HL-60/S4 treated with retinoic acid at 250 ng/mL for 4 days and 3 days (cell line): ENCODE data around the gene SIPA1L3.
"Not testable (repeated sequence)": the region's sequence is repeated elsewhere in the genome, so short reads cannot be mapped to it uniquely, and the experiment has no call there.

Experiments used
- in situ Hi-C: fragments of 300-500 bp; cut with MboI; formaldehyde crosslinking; loops from 2 replicates; pipeline ENCODE4 v1.7.0; 2022; ENCODE audit warnings: low sequenced_read_pairs

The SIPA1L3 gene, protein sequence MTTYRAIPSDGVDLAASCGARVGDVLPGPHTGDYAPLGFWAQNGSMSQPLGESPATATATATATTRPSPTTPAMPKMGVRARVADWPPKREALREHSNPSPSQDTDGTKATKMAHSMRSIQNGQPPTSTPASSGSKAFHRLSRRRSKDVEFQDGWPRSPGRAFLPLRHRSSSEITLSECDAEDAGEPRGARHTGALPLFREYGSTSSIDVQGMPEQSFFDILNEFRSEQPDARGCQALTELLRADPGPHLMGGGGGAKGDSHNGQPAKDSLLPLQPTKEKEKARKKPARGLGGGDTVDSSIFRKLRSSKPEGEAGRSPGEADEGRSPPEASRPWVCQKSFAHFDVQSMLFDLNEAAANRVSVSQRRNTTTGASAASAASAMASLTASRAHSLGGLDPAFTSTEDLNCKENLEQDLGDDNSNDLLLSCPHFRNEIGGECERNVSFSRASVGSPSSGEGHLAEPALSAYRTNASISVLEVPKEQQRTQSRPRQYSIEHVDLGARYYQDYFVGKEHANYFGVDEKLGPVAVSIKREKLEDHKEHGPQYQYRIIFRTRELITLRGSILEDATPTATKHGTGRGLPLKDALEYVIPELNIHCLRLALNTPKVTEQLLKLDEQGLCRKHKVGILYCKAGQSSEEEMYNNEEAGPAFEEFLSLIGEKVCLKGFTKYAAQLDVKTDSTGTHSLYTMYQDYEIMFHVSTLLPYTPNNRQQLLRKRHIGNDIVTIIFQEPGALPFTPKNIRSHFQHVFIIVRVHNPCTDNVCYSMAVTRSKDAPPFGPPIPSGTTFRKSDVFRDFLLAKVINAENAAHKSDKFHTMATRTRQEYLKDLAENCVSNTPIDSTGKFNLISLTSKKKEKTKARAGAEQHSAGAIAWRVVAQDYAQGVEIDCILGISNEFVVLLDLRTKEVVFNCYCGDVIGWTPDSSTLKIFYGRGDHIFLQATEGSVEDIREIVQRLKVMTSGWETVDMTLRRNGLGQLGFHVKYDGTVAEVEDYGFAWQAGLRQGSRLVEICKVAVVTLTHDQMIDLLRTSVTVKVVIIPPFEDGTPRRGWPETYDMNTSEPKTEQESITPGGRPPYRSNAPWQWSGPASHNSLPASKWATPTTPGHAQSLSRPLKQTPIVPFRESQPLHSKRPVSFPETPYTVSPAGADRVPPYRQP (N-terminal part only)

DNA sequence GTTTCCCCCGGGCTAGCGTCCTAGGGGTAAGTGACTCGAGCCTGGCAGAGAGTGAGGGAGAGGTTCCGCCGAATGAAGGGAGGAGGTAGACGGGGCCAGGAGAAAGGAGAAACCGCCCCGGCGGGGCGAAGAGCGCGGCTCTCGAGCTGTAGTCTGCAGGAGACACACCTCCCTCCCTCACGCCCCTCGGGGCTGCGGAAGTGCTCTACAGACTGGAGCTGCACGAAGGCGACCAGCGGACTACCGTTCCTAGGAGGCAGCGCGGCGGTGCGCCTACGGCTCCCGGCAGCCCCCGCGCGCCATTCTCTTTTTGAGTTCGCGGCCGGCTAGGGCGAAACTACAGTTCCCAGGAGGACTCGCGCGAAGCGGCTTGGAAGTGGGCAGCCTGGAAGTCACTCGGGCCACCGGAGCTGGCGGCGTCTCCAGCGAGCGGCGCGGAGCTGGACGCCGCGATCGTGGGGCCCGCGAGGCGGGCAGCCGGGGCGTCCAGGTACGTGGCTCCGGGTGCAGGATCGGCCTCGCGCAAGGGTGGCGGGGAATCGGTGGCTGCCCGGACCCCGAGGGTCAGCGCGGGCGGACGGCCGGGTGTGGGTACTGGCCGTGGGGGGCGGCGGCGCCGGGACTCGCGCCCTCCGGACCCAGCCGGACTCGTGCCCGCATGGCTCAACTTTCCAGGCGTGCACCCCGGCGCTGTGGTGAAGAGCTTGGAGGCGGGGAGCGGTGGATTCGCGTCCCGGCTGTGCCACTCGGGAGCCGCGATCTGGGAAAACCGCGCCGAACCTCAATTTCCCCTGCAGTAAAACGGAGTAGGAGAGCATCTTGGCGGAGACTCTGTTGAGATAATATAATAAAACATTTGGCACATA is at the start of gene SIPA1L3:
Gene SIPA1L3, plus strand, starts transcription at position 340 of the 866 bp plus-strand sequence. CDS start 174,358 bp downstream, outside the sequence.
- in situ Hi-C loops: loop anchor here (25.0 kb wide), 3 partner anchors 180 to 730 kb away; partner anchors contain the start of genes ACTN4 and CATSPERG

- in situ Hi-C loops: no loop called here
Measured at GRCh38 chr19:37864501-37864900, 42.5 kb upstream of the SIPA1L3 start.

DNA sequence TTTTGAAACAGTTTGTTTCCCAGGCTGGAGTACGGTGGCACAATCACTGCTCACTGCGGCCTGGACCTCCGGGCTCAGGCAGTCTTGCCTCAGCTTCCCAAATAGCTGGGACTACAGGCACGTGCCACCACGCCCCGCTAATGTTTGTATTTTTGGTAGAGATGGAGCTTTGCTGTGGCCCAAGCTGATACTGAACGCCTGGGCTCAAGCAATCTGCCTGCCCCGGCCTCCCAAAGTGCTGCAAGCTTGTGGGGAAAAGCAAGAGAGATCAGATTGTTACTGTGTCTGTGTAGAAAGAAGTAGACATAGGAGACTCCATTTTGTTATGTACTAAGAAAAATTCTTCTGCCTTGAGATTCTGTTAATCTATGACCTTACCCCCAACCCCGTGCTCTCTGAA is 41.1 kb upstream of the SIPA1L3 start:
- in situ Hi-C loops: not testable (repeated sequence)

GRCh38 chr19:37867831-37868230 is 39.2 kb upstream of the SIPA1L3 start:
- in situ Hi-C loops: no loop called here

GRCh38 chr19:37869766-37870340 is 37.2 kb upstream of the SIPA1L3 start:
- in situ Hi-C loops: no loop called here

DNA sequence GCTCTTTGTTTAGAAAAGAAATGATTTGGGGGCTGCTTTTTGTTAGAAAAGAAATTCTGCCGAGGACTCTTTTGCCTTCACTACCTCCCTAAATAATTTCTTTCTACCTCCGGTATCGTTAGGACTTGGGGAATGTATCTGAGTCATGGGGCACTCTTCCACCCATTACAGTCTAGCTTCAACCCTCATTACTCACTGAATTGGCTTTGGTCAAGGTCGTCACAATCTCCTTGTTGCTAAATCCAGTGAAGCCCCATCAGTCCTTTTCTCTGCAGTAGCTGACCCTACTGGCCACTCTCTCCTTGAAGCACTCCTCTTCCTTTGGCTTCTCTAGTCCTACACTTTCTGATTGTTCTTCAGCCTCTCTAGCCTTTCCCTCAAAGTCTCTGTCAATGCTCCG is 34.6 kb upstream of the SIPA1L3 start:
- in situ Hi-C loops: no loop called here

DNA sequence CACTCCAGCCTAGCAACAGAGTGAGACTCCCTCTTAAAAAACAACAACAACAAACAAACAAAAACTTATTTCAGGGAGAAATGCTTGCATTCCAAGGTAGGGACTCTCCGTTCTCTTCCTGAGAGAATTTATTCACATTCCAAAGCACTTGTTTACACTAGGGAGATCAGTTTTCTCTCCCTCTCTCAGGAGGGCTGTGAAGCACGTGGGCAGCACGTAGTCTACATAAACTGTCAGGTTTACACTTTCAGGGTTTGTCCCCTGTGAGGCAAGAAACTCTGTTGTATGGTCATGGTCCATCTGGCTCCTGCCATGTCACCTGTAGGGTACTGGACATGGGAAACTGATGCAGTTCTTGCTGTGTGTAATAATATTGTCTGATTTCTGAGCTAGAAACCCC is 32.2 kb upstream of the SIPA1L3 start:
- in situ Hi-C loops: no loop called here

- in situ Hi-C loops: no loop called here
Measured at GRCh38 chr19:37876032-37876431, 31.0 kb upstream of the SIPA1L3 start.

DNA sequence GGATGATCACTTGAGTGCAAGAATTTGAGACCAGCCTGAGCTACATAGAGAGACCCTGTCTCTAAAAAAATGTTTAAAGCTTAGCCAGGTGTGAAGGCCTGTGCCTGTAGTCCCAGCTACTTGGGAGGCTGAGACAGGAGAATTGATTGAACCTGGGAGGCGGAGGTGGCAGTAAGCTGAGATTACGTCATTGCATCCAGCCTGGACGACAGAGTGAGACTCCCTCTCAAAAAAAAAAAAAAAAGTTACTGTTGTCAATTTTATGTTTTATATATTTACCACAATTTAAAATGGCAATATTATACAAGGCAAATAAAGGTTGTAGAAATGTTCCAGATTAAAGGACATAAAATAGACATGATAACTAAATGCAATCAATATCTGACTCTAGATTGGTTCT is 29.9 kb upstream of the SIPA1L3 start:
- in situ Hi-C loops: no loop called here

DNA sequence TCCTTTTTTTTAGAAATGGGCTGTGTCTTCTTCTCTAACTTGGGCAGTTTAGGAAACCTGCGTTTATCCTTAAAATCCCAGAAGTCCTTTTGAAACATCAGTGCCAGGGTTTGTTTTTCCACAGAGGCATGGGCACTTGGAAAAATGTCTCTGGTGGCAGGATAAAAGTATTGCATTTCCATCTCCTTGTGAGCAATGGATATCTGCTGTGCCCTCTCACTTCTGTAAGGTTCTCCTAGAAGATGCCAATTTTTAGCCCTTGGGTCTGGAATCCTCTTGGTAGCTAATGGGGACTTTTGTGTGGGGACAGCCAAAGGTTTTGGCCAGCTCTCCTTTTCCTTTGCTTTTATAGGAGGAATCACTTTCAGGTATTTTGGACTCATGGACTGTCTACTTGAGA is 21.6 kb upstream of the SIPA1L3 start:
- in situ Hi-C loops: no loop called here

GRCh38 chr19:37886571-37886970 is 20.4 kb upstream of the SIPA1L3 start:
- in situ Hi-C loops: no loop called here

GRCh38 chr19:37893845-37894575 is 13.0 kb upstream of the SIPA1L3 start:
- in situ Hi-C loops: no loop called here

GRCh38 chr19:37896180-37896579 is 10.8 kb upstream of the SIPA1L3 start:
- in situ Hi-C loops: no loop called here

DNA sequence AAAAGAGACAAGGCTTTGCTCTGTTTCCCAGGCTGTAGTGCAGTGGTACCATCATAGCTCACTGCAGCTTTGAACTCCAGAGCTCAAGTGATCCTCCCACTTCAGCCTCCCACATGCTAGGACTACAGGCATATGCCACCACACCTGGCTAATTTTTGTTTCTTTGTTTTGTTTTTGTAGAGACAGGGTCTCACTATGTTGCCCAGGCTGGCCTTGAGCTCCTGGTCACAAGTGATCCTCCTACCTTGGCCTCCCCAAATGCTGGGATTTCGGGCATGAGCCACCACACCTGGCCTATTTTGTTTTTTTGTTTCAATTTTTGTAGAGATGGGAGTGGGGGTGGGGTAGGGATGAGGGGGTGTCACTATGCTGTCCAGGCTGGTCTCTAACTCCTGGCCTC is 7.6 kb upstream of the SIPA1L3 start:
- in situ Hi-C loops: no loop called here

- in situ Hi-C loops: loop anchor here (5.0 to 25.0 kb wide), 4 partner anchors 187 to 737 kb away; partner anchors contain the start of genes ACTN4 and CATSPERG
Measured at GRCh38 chr19:37899966-37900365, 7.0 kb upstream of the SIPA1L3 start.

GRCh38 chr19:37902668-37903067 is 4.3 kb upstream of the SIPA1L3 start:
- in situ Hi-C loops: loop anchor here (5.0 to 25.0 kb wide), 4 partner anchors 185 to 735 kb away; partner anchors contain the start of genes ACTN4 and CATSPERG

DNA sequence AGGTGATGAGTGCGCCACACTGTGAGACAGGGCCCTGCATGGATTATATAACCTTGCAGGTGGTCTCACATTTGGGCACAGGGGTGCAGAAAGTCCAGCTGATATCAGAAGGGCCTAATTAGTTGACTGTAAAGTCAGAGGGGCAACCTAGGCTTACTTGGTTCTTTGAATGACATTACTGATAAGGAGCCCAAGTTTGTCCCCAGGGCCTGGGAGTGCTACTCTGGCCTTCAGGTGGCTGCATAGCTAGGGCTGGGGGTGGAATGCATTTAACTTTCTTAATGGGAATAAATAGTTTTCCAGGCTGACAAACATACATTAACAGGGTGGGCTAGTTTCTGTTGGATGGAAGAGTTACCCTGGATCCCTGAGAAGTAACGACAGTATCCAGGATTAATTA is 3.9 kb upstream of the SIPA1L3 start:
- in situ Hi-C loops: loop anchor here (5.0 to 25.0 kb wide), 4 partner anchors 184 to 734 kb away; partner anchors contain the start of genes ACTN4 and CATSPERG

DNA sequence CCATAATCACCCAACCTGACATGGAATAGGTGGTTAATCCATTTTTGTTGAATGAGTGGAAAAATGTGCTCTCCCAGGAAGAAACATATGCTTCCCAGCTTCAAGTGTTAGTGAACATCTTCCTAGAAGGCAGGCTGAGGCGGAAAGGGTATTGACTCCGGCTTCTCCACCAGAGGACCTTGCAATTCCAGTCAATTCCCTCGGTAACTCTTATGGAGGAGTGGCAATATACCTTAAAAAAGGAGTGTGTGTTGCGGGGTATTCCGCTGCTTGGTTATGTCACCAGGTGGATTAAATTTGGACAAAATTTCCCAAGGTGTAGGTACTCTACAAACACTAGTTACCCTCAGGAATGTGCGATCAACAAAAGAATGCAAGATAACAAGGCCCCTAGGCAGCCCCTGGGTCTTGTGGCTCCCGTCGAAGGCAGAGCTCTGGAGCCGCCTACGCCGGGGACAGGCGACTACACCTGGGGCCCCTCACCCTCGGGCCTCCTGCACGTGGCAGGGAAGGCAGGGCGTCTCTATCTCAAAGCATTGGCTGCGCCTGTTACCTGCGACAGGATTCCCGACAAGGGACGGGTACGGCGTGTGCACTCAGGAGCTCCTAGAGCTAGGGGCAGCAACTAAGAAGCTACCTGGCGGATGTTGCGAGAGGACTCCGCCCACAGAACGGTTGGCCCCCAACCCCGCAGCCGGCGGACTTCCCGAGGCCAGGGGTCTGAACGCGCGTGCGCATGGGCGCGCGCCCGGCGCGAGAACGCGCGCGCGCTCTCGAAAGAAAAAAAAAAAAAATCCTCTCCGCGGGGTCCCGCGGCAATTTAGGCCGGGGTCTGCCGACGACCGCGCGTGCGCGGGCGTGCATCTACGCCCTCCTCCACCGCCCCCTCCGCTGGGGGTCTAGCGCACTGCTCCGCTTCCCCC is 801 bp upstream of the SIPA1L3 start, which contains the start of gene WDR87:
Gene WDR87, minus strand, starts transcription at position 649 of the 923 bp plus-strand sequence. CDS start 8,355 bp downstream, outside the sequence.
- in situ Hi-C loops: loop anchor here (25.0 kb wide), 3 partner anchors 181 to 731 kb away; partner anchors contain the start of genes ACTN4 and CATSPERG
